Astrocyte (in vitro differentiated cells and primary cell): ENCODE data around the gene TMPRSS6. TPM values are rescaled to one million over a fixed set of nuclear protein-coding genes. Genes with fewer than 3 reads are reported as not detected.
A peak's percentile ranks its signal among the peaks of the same experiment; 100 is the strongest.

ENCODE experiments used
- DNase-seq: peaks from one replicate; pipeline ENCODE4 v3.0.0-alpha.2; 2010; ENCODE audit warnings: low read depth
- FAIRE-seq: peaks from 2 replicates; lab custom pipeline; 2011; peaks lifted over from hg19 to GRCh38; lab: Jason Lieb, UNC
- H2AFZ ChIP-seq: 2 replicates; pipeline ENCODE4 v1.6.0; 2012; ENCODE audit warnings: low read depth, low read length, inconsistent platforms
- H3K27ac ChIP-seq: 2 replicates; pipeline ENCODE4 v1.5.1; 2011; ENCODE audit warnings: low read depth, low read length, inconsistent platforms
- H3K27me3 ChIP-seq: 2 replicates; pipeline ENCODE4 v1.6.0; 2011; ENCODE audit warnings: low read length, inconsistent platforms; ENCODE audit not compliant: insufficient read depth
- H3K36me3 ChIP-seq: 2 replicates; pipeline ENCODE4 v1.5.1; 2011; ENCODE audit warnings: low read length, inconsistent platforms; ENCODE audit not compliant: insufficient read depth
- H3K4me1 ChIP-seq: 2 replicates; pipeline ENCODE4 v1.5.1; 2011; ENCODE audit warnings: low read length, inconsistent platforms; ENCODE audit not compliant: insufficient read depth
- H3K4me2 ChIP-seq: 2 replicates; pipeline ENCODE4 v1.6.0; 2012; ENCODE audit warnings: low read length, inconsistent platforms
- H3K4me3 ChIP-seq: 2 replicates; pipeline ENCODE4 v1.5.1; 2011; ENCODE audit warnings: low read depth, mild to moderate bottlenecking, low read length, inconsistent platforms; ENCODE audit not compliant: insufficient read depth
- H3K79me2 ChIP-seq: 2 replicates; pipeline ENCODE4 v1.6.0; 2012; ENCODE audit warnings: mild to moderate bottlenecking, low read length, inconsistent platforms; ENCODE audit not compliant: insufficient read depth
- H3K9ac ChIP-seq: 2 replicates; pipeline ENCODE4 v1.6.0; 2012; ENCODE audit warnings: mild to moderate bottlenecking, low read length, inconsistent platforms
- H3K9me3 ChIP-seq: 2 replicates; pipeline ENCODE4 v1.5.1; 2012; ENCODE audit warnings: low read depth, mild to moderate bottlenecking, low read length, inconsistent platforms; ENCODE audit not compliant: insufficient read depth
- H4K20me1 ChIP-seq: 2 replicates; pipeline ENCODE4 v1.6.0; 2012; ENCODE audit warnings: low read length, inconsistent platforms; ENCODE audit not compliant: insufficient read depth
- H3K27ac Mint-ChIP-seq: one replicate; pipeline ENCODE4 v1.8.0; 2021; ENCODE audit warnings: mild to moderate bottlenecking, mixed read lengths; ENCODE audit not compliant: unreplicated experiment
- H3K27me3 Mint-ChIP-seq: one replicate; pipeline ENCODE4 v1.8.0; 2021; ENCODE audit warnings: low read depth, mixed read lengths; ENCODE audit not compliant: unreplicated experiment
- H3K36me3 Mint-ChIP-seq: one replicate; pipeline ENCODE4 v1.8.0; 2021; ENCODE audit warnings: low read depth, mixed read lengths; ENCODE audit not compliant: unreplicated experiment
- H3K4me1 Mint-ChIP-seq: one replicate; pipeline ENCODE4 v1.8.0; 2021; ENCODE audit warnings: low read depth, mixed read lengths; ENCODE audit not compliant: unreplicated experiment
- H3K4me3 Mint-ChIP-seq: one replicate; pipeline ENCODE4 v1.8.0; 2021; ENCODE audit warnings: mild to moderate bottlenecking, moderate library complexity, mixed read lengths; ENCODE audit not compliant: unreplicated experiment
- H3K9me3 Mint-ChIP-seq: one replicate; pipeline ENCODE4 v1.8.0; 2021; ENCODE audit warnings: mild to moderate bottlenecking, mixed read lengths; ENCODE audit not compliant: unreplicated experiment
- CTCF ChIP-seq: IDR thresholded peaks from 2 replicates; pipeline ENCODE4 v1.5.1; 2011; ENCODE audit warnings: low read depth, mild to moderate bottlenecking, inconsistent platforms, low read length, moderate library complexity; ENCODE audit not compliant: insufficient read depth
- EZH2 ChIP-seq: IDR thresholded peaks from 2 replicates; pipeline ENCODE4 v1.6.1; 2012; ENCODE audit warnings: mild to moderate bottlenecking, low read length, inconsistent platforms; ENCODE audit not compliant: insufficient read depth
- total RNA-seq: library from RNA; stranded (reverse); gene quantifications from 2 replicates; pipeline ENCODE4 v1.2.1, GENCODE V29; 2021

TMPRSS6 gene
- total RNA-seq, 1 donor from 2014 or later: not detected

- H3K4me3 Mint-ChIP-seq: no peak overlapping the region
- no peak overlapping the region for H3K4me3 ChIP-seq
- H3K9me3 Mint-ChIP-seq: no peaks in the 10 kb centered on the region
- no peaks in the 10 kb centered on the region for H3K4me1 ChIP-seq
- H3K79me2 ChIP-seq: no peaks in the 10 kb centered on the region
- H3K36me3 ChIP-seq: no peaks in the 10 kb centered on the region
- FAIRE-seq (no peak), DNase-seq (no peak)
- no peak overlapping the region for H2AFZ ChIP-seq
- no peak overlapping the region for H3K4me2 ChIP-seq
- H4K20me1 ChIP-seq: no peaks in the 10 kb centered on the region
- no peak overlapping the region for H3K27ac Mint-ChIP-seq
- H3K36me3 Mint-ChIP-seq: peaks cover 3% of the 10 kb centered on the region
- H3K27ac ChIP-seq: no peak overlapping the region
- no peak for TF ChIP-seq CTCF
- TF ChIP-seq EZH2: no peak
- H3K9ac ChIP-seq: no peak overlapping the region
- peaks cover 24% of the 10 kb centered on the region for H3K27me3 ChIP-seq
- H3K9me3 ChIP-seq: peaks cover 8% of the 10 kb centered on the region
- H3K4me1 Mint-ChIP-seq: no peaks in the 10 kb centered on the region
- H3K27me3 Mint-ChIP-seq: peaks cover 42% of the 10 kb centered on the region
Observed at GRCh38 chr22:37069319-37069718, 40.2 kb downstream of the TMPRSS6 start.

- no peak for DNase-seq
- Histone ChIP-seq H4K20me1 (no peaks in the 10 kb centered on the region), H3K4me1 (no peaks in the 10 kb centered on the region), H3K9me3 (peaks cover 8% of the 10 kb centered on the region), H2AFZ (no peak overlapping the region), H3K27me3 (peaks cover 21% of the 10 kb centered on the region), H3K36me3 (no peaks in the 10 kb centered on the region), H3K4me2 (no peak overlapping the region), H3K27ac (no peak overlapping the region), H3K79me2 (no peaks in the 10 kb centered on the region), H3K9ac (no peak overlapping the region), H3K4me3 (no peak overlapping the region)
- no peak for FAIRE-seq
- Mint-ChIP-seq H3K27ac (no peak overlapping the region), H3K27me3 (peaks cover 46% of the 10 kb centered on the region), H3K36me3 (peaks cover 3% of the 10 kb centered on the region), H3K9me3 (no peaks in the 10 kb centered on the region), H3K4me1 (no peaks in the 10 kb centered on the region), H3K4me3 (no peak overlapping the region)
- TF ChIP-seq CTCF (no peak), EZH2 (peak; percentile 37)
Observed at GRCh38 chr22:37068859-37069258, 40.7 kb downstream of the TMPRSS6 start.

- Histone ChIP-seq H3K27me3 (peaks cover 21% of the 10 kb centered on the region), H3K4me1 (no peaks in the 10 kb centered on the region), H3K9me3 (peaks cover 4% of the 10 kb centered on the region), H3K9ac (no peak overlapping the region), H4K20me1 (no peaks in the 10 kb centered on the region), H3K4me3 (no peak overlapping the region), H2AFZ (no peak overlapping the region), H3K4me2 (no peak overlapping the region), H3K27ac (no peak overlapping the region), H3K79me2 (no peaks in the 10 kb centered on the region), H3K36me3 (no peaks in the 10 kb centered on the region)
- no peak for DNase-seq
- Mint-ChIP-seq H3K4me1 (peaks cover 2% of the 10 kb centered on the region), H3K4me3 (no peak overlapping the region), H3K36me3 (peaks cover 3% of the 10 kb centered on the region), H3K27me3 (peaks cover 46% of the 10 kb centered on the region), H3K27ac (no peak overlapping the region), H3K9me3 (no peaks in the 10 kb centered on the region)
- TF ChIP-seq CTCF (no peak), EZH2 (no peak)
- FAIRE-seq: no peak
Observed at GRCh38 chr22:37067428-37067827, 42.1 kb downstream of the TMPRSS6 start.
